ENCODE measurements around the gene BCL7B.
"Not testable (repeated sequence)": the region's sequence is repeated elsewhere in the genome, so short reads cannot be mapped to it uniquely, and the experiment has no call there.

BCL7B gene

GRCh38 chr7:73557397-73558257 lies at the start of gene BCL7B:
TSS of gene BCL7B (minus strand) at chr7:73557690. CDS start at chr7:73557578, 112 bp downstream.
- peak; percentile 74 to 84 for DNase-seq

GRCh38 chr7:73605601-73606220 lies 48.2 kb upstream of the BCL7B start:
- DNase-seq = no peak

GRCh38 chr7:73602721-73603651 lies 45.5 kb upstream of the BCL7B start:
- no peak for DNase-seq

- DNase-seq = no peak
Measured at GRCh38 chr7:73599916-73600315, 42.4 kb upstream of the BCL7B start.

- no peak for DNase-seq
Measured at GRCh38 chr7:73599151-73599882, 41.8 kb upstream of the BCL7B start.

GRCh38 chr7:73597978-73598782 lies 40.7 kb upstream of the BCL7B start:
- no peak for DNase-seq

- no peak for DNase-seq
Measured at GRCh38 chr7:73596191-73597065, 38.9 kb upstream of the BCL7B start.

- no peak for DNase-seq
Measured at GRCh38 chr7:73595358-73595757, 37.9 kb upstream of the BCL7B start.

- no peak for DNase-seq
Measured at GRCh38 chr7:73593207-73594045, 35.9 kb upstream of the BCL7B start.

- DNase-seq = no peak
Measured at GRCh38 chr7:73586911-73587310, 29.4 kb upstream of the BCL7B start.

GRCh38 chr7:73585196-73585595 lies 27.7 kb upstream of the BCL7B start:
- no peak for DNase-seq

GRCh38 chr7:73582664-73583202 lies 25.2 kb upstream of the BCL7B start:
- no peak for DNase-seq

- DNase-seq = not testable (repeated sequence)
Measured at GRCh38 chr7:73581006-73581405, 23.5 kb upstream of the BCL7B start.

GRCh38 chr7:73578342-73579128 lies 21.0 kb upstream of the BCL7B start, which contains the start of gene TBL2:
TSS of gene TBL2 (minus strand) at chr7:73578579. CDS start at chr7:73578549, 30 bp downstream.
- DNase-seq = peak; percentile 99 to 100

- DNase-seq = no peak
Measured at GRCh38 chr7:73577627-73578341, 20.3 kb upstream of the BCL7B start.

GRCh38 chr7:73573791-73574190 lies 16.3 kb upstream of the BCL7B start:
- no peak for DNase-seq

- no peak for DNase-seq
Measured at GRCh38 chr7:73573276-73573675, 15.8 kb upstream of the BCL7B start.

GRCh38 chr7:73572767-73573186 lies 15.3 kb upstream of the BCL7B start:
- DNase-seq = no peak
